Measurements from ENCODE around the gene ZBTB42.

Gene ZBTB42

GRCh38 chr14:104843442-104844305, 42.8 kb downstream of the ZBTB42 start:
- DNase-seq (ENCODE audit: low read depth in 2 of 2): no peak

GRCh38 chr14:104844306-104845032, 43.6 kb downstream of the ZBTB42 start:
- no peak for DNase-seq (ENCODE audit: low read depth in 2 of 2)

GRCh38 chr14:104845033-104845666, 44.2 kb downstream of the ZBTB42 start:
- no peak for DNase-seq (ENCODE audit: low read depth in 2 of 2)

GRCh38 chr14:104845834-104846441, 45.0 kb downstream of the ZBTB42 start:
- no peak for DNase-seq (ENCODE audit: low read depth in 2 of 2)

- DNase-seq (ENCODE audit: low read depth in 2 of 2): no peak
Measured at GRCh38 chr14:104852280-104852663, 51.4 kb downstream of the ZBTB42 start.
